GM12891 (cell line): ENCODE measurements around the gene LGI4.

ENCODE experiments used
- POLR2A ChIP-seq: IDR thresholded peaks from 2 replicates; pipeline ENCODE4 v1.6.1; 2011; ENCODE audit warnings: low read depth, low read length, control low read depth
- TAF1 ChIP-seq: IDR thresholded peaks from 2 replicates; pipeline ENCODE4 v1.6.1; 2011; ENCODE audit warnings: low read depth, low read length, control low read depth

DNA sequence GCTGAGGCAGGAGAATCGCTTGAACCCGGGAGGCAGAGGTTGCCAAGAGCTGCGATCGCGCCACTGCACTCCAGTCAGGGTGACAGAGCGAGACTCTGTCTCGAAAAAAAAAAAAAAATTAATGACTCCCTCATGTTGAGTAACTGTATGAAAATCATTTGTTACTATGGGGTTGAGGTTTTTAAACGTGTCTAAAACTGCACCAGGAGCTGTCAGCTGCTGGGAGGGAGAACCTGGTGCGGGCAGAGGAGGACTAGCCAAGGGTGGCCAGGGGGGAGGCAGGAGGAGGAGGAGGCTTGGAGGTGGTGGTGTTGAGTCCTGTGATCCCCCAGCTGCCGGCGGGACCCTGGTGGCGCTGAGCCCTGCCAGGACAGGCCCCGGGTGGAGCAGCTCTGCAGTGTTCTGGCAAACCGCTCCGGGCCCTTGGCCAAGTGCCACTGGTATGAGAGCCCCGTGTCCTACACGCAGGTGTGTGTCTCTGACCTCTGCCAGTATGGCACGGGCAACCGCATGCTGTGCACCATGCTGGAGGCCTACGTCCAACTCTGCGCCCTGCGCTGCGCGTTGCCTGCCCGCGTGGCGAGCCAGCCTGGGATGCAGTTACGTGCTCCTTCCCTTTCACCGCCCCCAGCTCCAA is 36.3 kb downstream of the LGI4 start:
- no peak for TF ChIP-seq TAF1
- no peak for TF ChIP-seq POLR2A
